ENCODE measurements around the gene TMEM140. TPM values are rescaled to one million over a fixed set of nuclear protein-coding genes. Genes with fewer than 3 reads are reported as not detected.
A peak's percentile ranks its signal among the peaks of the same experiment; 100 is the strongest.

TMEM140 gene
- total and polyA plus RNA-seq, 2 donors from 2014 or later: 28.2 to 31.3 TPM

GRCh38 chr7:135160098-135160857 lies 12.4 kb downstream of the TMEM140 start:
- Histone ChIP-seq H3K27ac (ENCODE audit: low read depth in 2 of 2, low read length in 2 of 2) (peak overlapping the region; percentile 73 to 87), H3K4me3 (ENCODE audit: low read length in 3 of 3) (peak overlapping the region in 2 of 3 donors; percentile 14 to 35), H3K9ac (ENCODE audit: low read length in 3 of 3) (peak overlapping the region in 1 of 3 donors; percentile 26), H3K4me1 (ENCODE audit: control insufficient read depth in 2 of 3, insufficient read depth in 2 of 3, low read depth in 1 of 3, low read length in 3 of 3) (peaks cover 5 to 47% (median 27%) of the 10 kb centered on the region in 3 donors), H3K27me3 (ENCODE audit: control insufficient read depth, insufficient read depth, low read length) (no peaks in the 10 kb centered on the region), H3K9me3 (ENCODE audit: control insufficient read depth in 2 of 3, insufficient read depth in 1 of 3, low read length in 3 of 3) (peaks cover 0 to 11% (median 0%) of the 10 kb centered on the region in 3 donors), H3K36me3 (ENCODE audit: control insufficient read depth in 2 of 3, insufficient read depth in 3 of 3, low read length in 3 of 3) (peaks cover 0 to 9% (median 3%) of the 10 kb centered on the region in 3 donors)
- DNase-seq (peak in 1 of 5 donors; percentile 53), FAIRE-seq (peak; percentile 32)
- intact Hi-C loops (cut with DNase I): no loop called here
- no peak for TF ChIP-seq CTCF (IDR thresholded peaks at IDR 0.05; ENCODE audit: borderline replicate concordance, extremely low read depth, insufficient read depth)

GRCh38 chr7:135160858-135161653 lies 13.2 kb downstream of the TMEM140 start:
- peaks cover 0 to 5% (median 0%) of the 10 kb centered on the region in 3 donors for H3K9me3 ChIP-seq (ENCODE audit: control insufficient read depth in 2 of 3, insufficient read depth in 1 of 3, low read length in 3 of 3)
- H3K36me3 ChIP-seq (ENCODE audit: control insufficient read depth in 2 of 3, insufficient read depth in 3 of 3, low read length in 3 of 3): peaks cover 0 to 14% (median 8%) of the 10 kb centered on the region in 3 donors
- intact Hi-C loops (cut with DNase I): no loop called here
- TF ChIP-seq CTCF (IDR thresholded peaks at IDR 0.05; ENCODE audit: borderline replicate concordance, extremely low read depth, insufficient read depth): no peak
- H3K9ac ChIP-seq (ENCODE audit: low read length in 3 of 3): peak overlapping the region in 1 of 3 donors; percentile 26
- FAIRE-seq (no peak), DNase-seq (peak in 2 of 5 donors; percentile 22 to 44)
- H3K4me1 ChIP-seq (ENCODE audit: control insufficient read depth in 2 of 3, insufficient read depth in 2 of 3, low read depth in 1 of 3, low read length in 3 of 3): peaks cover 5 to 51% (median 33%) of the 10 kb centered on the region in 3 donors
- H3K27me3 ChIP-seq (ENCODE audit: control insufficient read depth, insufficient read depth, low read length): no peaks in the 10 kb centered on the region
- H3K4me3 ChIP-seq (ENCODE audit: low read length in 3 of 3): no peak overlapping the region
- peak overlapping the region; percentile 73 to 87 for H3K27ac ChIP-seq (ENCODE audit: low read depth in 2 of 2, low read length in 2 of 2)

GRCh38 chr7:135161669-135162068 lies 13.8 kb downstream of the TMEM140 start:
- peaks cover 5 to 52% (median 34%) of the 10 kb centered on the region in 3 donors for H3K4me1 ChIP-seq (ENCODE audit: control insufficient read depth in 2 of 3, insufficient read depth in 2 of 3, low read depth in 1 of 3, low read length in 3 of 3)
- peaks cover 0 to 17% (median 13%) of the 10 kb centered on the region in 3 donors for H3K36me3 ChIP-seq (ENCODE audit: control insufficient read depth in 2 of 3, insufficient read depth in 3 of 3, low read length in 3 of 3)
- intact Hi-C loops (cut with DNase I): no loop called here
- DNase-seq: no peak
- no peak overlapping the region for H3K4me3 ChIP-seq (ENCODE audit: low read length in 3 of 3)
- H3K27ac ChIP-seq (ENCODE audit: low read depth in 2 of 2, low read length in 2 of 2): peak overlapping the region; percentile 5 to 87
- peaks cover 0 to 2% (median 0%) of the 10 kb centered on the region in 3 donors for H3K9me3 ChIP-seq (ENCODE audit: control insufficient read depth in 2 of 3, insufficient read depth in 1 of 3, low read length in 3 of 3)
- no peak for FAIRE-seq
- no peak for TF ChIP-seq CTCF (IDR thresholded peaks at IDR 0.05; ENCODE audit: borderline replicate concordance, extremely low read depth, insufficient read depth)
- no peaks in the 10 kb centered on the region for H3K27me3 ChIP-seq (ENCODE audit: control insufficient read depth, insufficient read depth, low read length)
- no peak overlapping the region for H3K9ac ChIP-seq (ENCODE audit: low read length in 3 of 3)
